ENCODE measurements around the gene GRB10.

Gene GRB10

DNA sequence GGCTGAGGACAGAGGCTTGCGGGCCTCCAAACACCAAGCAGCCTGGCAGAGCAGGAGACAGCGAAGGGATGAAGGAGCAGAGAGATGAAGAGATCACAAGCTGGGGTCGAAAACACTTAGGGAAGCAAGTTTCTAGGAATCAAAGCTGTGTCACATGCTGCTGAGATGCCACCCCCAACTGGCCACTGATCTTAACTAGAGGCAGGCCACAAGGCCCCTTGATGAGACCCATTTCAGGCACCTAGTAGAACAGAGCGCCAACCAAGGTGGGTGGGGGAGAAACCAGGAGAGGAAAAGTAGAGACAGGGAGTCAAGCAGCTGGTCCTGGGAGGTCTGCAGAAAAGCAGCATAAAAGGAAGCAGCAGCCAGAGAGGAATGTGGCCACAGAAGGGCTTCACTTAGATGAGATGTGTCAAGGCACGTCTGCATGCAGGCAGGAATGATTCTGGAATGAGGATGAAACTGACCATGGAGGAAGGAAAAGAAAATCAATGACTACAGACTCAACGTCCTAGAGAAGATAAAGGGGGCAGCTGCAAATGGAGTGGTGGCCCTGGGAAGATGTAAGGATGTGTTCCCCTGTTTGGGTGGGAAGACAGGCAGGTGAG is 132.5 kb downstream of the GRB10 start:
- TF ChIP-seq TSHZ2 (CRISPR knock-in tag; IDR thresholded peaks at IDR 0.05), result no peak
- no peak for TF ChIP-seq TCF4 (CRISPR knock-in tag; IDR thresholded peaks at IDR 0.05; ENCODE audit: borderline replicate concordance)
- ATAC-seq, result no peak

GRCh38 chr7:50649259-50649885 is 133.3 kb downstream of the GRB10 start:
- ATAC-seq, result no peak
- TF ChIP-seq ARNTL (CRISPR knock-in tag; IDR thresholded peaks at IDR 0.05; ENCODE audit: borderline replicate concordance, low read depth), result no peak
- no peak for TF ChIP-seq RARB (CRISPR knock-in tag; IDR thresholded peaks at IDR 0.05)
- TF ChIP-seq ZFP30 (CRISPR knock-in tag; IDR thresholded peaks at IDR 0.05), result no peak
- no peak for TF ChIP-seq CSDC2 (CRISPR knock-in tag; IDR thresholded peaks at IDR 0.05)
- no peak for TF ChIP-seq ISL1 (CRISPR knock-in tag; IDR thresholded peaks at IDR 0.05)
- TF ChIP-seq, protein P1, sequence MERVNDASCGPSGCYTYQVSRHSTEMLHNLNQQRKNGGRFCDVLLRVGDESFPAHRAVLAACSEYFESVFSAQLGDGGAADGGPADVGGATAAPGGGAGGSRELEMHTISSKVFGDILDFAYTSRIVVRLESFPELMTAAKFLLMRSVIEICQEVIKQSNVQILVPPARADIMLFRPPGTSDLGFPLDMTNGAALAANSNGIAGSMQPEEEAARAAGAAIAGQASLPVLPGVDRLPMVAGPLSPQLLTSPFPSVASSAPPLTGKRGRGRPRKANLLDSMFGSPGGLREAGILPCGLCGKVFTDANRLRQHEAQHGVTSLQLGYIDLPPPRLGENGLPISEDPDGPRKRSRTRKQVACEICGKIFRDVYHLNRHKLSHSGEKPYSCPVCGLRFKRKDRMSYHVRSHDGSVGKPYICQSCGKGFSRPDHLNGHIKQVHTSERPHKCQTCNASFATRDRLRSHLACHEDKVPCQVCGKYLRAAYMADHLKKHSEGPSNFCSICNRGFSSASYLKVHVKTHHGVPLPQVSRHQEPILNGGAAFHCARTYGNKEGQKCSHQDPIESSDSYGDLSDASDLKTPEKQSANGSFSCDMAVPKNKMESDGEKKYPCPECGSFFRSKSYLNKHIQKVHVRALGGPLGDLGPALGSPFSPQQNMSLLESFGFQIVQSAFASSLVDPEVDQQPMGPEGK (CRISPR knock-in tag; IDR thresholded peaks at IDR 0.05; ENCODE audit: borderline replicate concordance), result no peak
- no peak for TF ChIP-seq OSR1 (CRISPR knock-in tag; IDR thresholded peaks at IDR 0.05)
- no peak for TF ChIP-seq TSHZ2 (CRISPR knock-in tag; IDR thresholded peaks at IDR 0.05)
- no peak for TF ChIP-seq GLIS3 (CRISPR knock-in tag; IDR thresholded peaks at IDR 0.05)
- no peak for TF ChIP-seq TCF4 (CRISPR knock-in tag; IDR thresholded peaks at IDR 0.05; ENCODE audit: borderline replicate concordance)
- TF ChIP-seq SNAI2 (CRISPR knock-in tag; IDR thresholded peaks at IDR 0.05), result no peak
- TF ChIP-seq PPARA (CRISPR knock-in tag; IDR thresholded peaks at IDR 0.05; ENCODE audit: borderline replicate concordance), result no peak
- TF ChIP-seq BACH2 (CRISPR knock-in tag; IDR thresholded peaks at IDR 0.05; ENCODE audit: borderline replicate concordance), result no peak
- TF ChIP-seq ZNF8 (CRISPR knock-in tag; IDR thresholded peaks at IDR 0.05), result no peak

- TF ChIP-seq, protein P2, sequence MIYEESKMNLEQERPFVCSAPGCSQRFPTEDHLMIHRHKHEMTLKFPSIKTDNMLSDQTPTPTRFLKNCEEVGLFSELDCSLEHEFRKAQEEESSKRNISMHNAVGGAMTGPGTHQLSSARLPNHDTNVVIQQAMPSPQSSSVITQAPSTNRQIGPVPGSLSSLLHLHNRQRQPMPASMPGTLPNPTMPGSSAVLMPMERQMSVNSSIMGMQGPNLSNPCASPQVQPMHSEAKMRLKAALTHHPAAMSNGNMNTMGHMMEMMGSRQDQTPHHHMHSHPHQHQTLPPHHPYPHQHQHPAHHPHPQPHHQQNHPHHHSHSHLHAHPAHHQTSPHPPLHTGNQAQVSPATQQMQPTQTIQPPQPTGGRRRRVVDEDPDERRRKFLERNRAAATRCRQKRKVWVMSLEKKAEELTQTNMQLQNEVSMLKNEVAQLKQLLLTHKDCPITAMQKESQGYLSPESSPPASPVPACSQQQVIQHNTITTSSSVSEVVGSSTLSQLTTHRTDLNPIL (CRISPR knock-in tag; IDR thresholded peaks at IDR 0.05; ENCODE audit: low read depth), result no peak
- TF ChIP-seq GLIS3 (CRISPR knock-in tag; IDR thresholded peaks at IDR 0.05), result no peak
- no peak for TF ChIP-seq PPARA (CRISPR knock-in tag; IDR thresholded peaks at IDR 0.05; ENCODE audit: borderline replicate concordance)
- TF ChIP-seq ZFP30 (CRISPR knock-in tag; IDR thresholded peaks at IDR 0.05), result no peak
- no peak for TF ChIP-seq ZNF70 (CRISPR knock-in tag; IDR thresholded peaks at IDR 0.05)
- no peak for TF ChIP-seq POU6F1 (CRISPR knock-in tag; IDR thresholded peaks at IDR 0.05; ENCODE audit: borderline replicate concordance, low read depth)
- no peak for TF ChIP-seq ZC3H10 (CRISPR knock-in tag; IDR thresholded peaks at IDR 0.05)
- no peak for ATAC-seq
These were observed 134.0 kb downstream of the GRB10 start for GRCh38 chr7:50648570-50649169.
